ENCODE results near the gene BLID.

BLID gene

GRCh38 chr11:122139595-122139866, 23.5 kb upstream of the BLID start:
- H3K4me3 ChIP-seq (ENCODE audit: low read depth, low read length): no peak overlapping the region
- no peak for TF ChIP-seq CTCF (IDR thresholded peaks at IDR 0.05; ENCODE audit: low read depth, low read length)

GRCh38 chr11:122138744-122139594, 23.0 kb upstream of the BLID start:
- no peak for TF ChIP-seq CTCF (IDR thresholded peaks at IDR 0.05; ENCODE audit: low read depth, low read length)
- no peak overlapping the region for H3K4me3 ChIP-seq (ENCODE audit: low read depth, low read length)

GRCh38 chr11:122137078-122137793, 21.2 kb upstream of the BLID start:
- no peak for TF ChIP-seq CTCF (IDR thresholded peaks at IDR 0.05; ENCODE audit: low read depth, low read length)

GRCh38 chr11:122131126-122131525, 15.1 kb upstream of the BLID start:
- H3K4me3 ChIP-seq (ENCODE audit: low read depth, low read length): no peak overlapping the region
- no peak for TF ChIP-seq CTCF (IDR thresholded peaks at IDR 0.05; ENCODE audit: low read depth, low read length)

More at GRCh38 chr11:122137078-122137793, 21.2 kb upstream of the BLID start:
- H3K4me3 ChIP-seq (ENCODE audit: low read depth, low read length): no peak overlapping the region

- TF ChIP-seq CTCF (IDR thresholded peaks at IDR 0.05; ENCODE audit: low read depth, low read length): no peak
Observed at GRCh38 chr11:122128146-122128545, 12.1 kb upstream of the BLID start.

GRCh38 chr11:122127020-122127419, 11.0 kb upstream of the BLID start:
- H3K4me3 ChIP-seq (ENCODE audit: low read depth, low read length): no peak overlapping the region
- no peak for TF ChIP-seq CTCF (IDR thresholded peaks at IDR 0.05; ENCODE audit: low read depth, low read length)

More at GRCh38 chr11:122128146-122128545, 12.1 kb upstream of the BLID start:
- H3K4me3 ChIP-seq (ENCODE audit: low read depth, low read length): no peak overlapping the region

- no peak overlapping the region for H3K4me3 ChIP-seq (ENCODE audit: low read depth, low read length)
- TF ChIP-seq CTCF (IDR thresholded peaks at IDR 0.05; ENCODE audit: low read depth, low read length): no peak
Observed at GRCh38 chr11:122126024-122126688, 10.1 kb upstream of the BLID start.

Measured in WI38 (cell line).